BLaER1 (cell line): ENCODE results near the gene CTPS2.

Experiments used
- H3K27ac ChIP-seq: shearing (Covaris generic); formaldehyde crosslinking; 2 replicates; pipeline ENCODE4 v1.8.1; 2022
- H3K27me3 ChIP-seq: shearing (Covaris generic); formaldehyde crosslinking; 2 replicates; pipeline ENCODE4 v1.8.1; 2022
- H3K36me3 ChIP-seq: shearing (Covaris generic); formaldehyde crosslinking; 2 replicates; pipeline ENCODE4 v1.8.1; 2022
- H3K4me1 ChIP-seq: shearing (Covaris generic); formaldehyde crosslinking; 2 replicates; pipeline ENCODE4 v1.8.1; 2022
- H3K4me2 ChIP-seq: shearing (Covaris generic); formaldehyde crosslinking; 2 replicates; pipeline ENCODE4 v1.8.1; 2022
- H3K4me3 ChIP-seq: shearing (Covaris generic); formaldehyde crosslinking; 2 replicates; pipeline ENCODE4 v1.8.1; 2022
- H3K9ac ChIP-seq: shearing (Covaris generic); formaldehyde crosslinking; 2 replicates; pipeline ENCODE4 v1.8.1; 2022
- H3K9me3 ChIP-seq: shearing (Covaris generic); formaldehyde crosslinking; 2 replicates; pipeline ENCODE4 v1.8.1; 2022
- H4K20me1 ChIP-seq: shearing (Covaris generic); formaldehyde crosslinking; 2 replicates; pipeline ENCODE4 v1.8.1; 2022
- Cebpa-rat ChIP-seq: shearing (Covaris generic); IDR thresholded peaks from 2 replicates; pipeline ENCODE4 v1.8.1; 2022

The CTPS2 gene

DNA sequence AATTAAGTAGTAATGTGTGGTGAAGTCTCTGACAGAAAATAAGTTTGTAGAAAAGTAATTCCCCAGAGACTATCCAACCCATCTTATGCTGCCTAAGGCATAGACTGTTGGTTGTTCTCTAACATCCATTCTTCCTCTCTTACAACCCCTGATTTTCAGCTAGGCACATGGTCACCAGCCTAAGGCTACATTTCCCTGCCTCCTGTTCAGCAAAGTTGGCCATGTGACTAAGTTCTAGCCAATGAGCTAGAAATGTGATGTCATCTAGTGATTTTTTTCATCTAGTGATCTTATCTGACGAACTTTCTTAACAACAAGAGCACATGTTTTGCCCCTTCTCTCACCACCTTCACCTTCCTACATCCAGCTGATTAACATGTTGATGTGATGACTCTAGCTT, 164.8 kb downstream of the CTPS2 start:
- Histone ChIP-seq H3K4me2 (no peak overlapping the region), H3K27ac (no peak overlapping the region), H3K27me3 (peaks cover 83% of the 10 kb centered on the region), H3K9ac (no peak overlapping the region), H3K36me3 (no peaks in the 10 kb centered on the region), H3K4me1 (no peaks in the 10 kb centered on the region), H4K20me1 (no peaks in the 10 kb centered on the region), H3K4me3 (no peak overlapping the region), H3K9me3 (0 out of 2 replicates have a peak, but pooled peaks cover 4% of the 10 kb centered on the region)
- TF ChIP-seq Cebpa-rat = no peak

DNA sequence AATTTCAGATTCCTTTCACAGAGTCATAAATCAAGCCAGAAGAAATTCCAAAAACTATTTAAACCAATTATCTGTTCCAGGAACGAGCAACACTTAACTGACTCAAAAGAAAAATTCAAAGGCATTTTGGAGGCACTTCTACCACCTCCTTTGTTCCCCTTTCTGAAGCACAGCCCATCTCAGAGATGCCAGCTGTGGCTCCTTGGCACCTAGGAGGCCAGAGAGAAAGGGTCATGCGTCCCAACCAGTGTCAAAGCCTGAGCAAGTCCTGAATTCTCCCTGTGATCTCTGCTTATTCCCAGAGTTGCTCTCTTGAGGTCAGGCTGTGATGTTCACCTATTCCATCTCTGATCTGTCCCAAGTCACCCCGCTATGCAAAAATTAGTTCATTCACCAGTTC, 167.5 kb downstream of the CTPS2 start:
- Histone ChIP-seq H3K36me3 (no peaks in the 10 kb centered on the region), H3K4me3 (no peak overlapping the region), H4K20me1 (no peaks in the 10 kb centered on the region), H3K9ac (no peak overlapping the region), H3K4me2 (no peak overlapping the region), H3K9me3 (no peaks in the 10 kb centered on the region), H3K4me1 (no peaks in the 10 kb centered on the region), H3K27ac (no peak overlapping the region), H3K27me3 (peaks cover 63% of the 10 kb centered on the region)
- no peak for TF ChIP-seq Cebpa-rat
